ENCODE data around the gene TXK. TPM values are rescaled to one million over a fixed set of nuclear protein-coding genes. Genes with fewer than 3 reads are reported as not detected.

The TXK gene
- total and polyA plus RNA-seq, 2 experiments from 2014 or later, result 0.14 to 0.40 TPM

DNA sequence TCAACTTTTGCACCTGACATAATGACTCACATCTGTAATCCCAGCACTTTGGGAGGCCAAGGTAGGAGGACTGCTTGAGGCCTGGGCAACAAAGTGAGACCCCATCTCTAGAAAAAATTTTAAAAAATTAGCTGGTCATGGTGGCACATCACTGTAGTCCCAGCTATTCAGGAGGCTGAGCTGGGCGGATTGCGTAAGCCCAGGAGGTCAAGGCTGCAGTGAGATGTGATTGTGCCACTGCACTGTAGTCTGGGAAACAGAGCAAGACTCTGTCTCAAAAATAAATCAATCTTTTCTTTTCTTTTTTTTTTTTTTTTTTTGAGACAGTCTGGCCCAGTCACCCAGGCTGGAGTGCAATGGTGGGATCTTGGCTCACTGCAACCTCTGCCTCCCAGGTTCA lies 65.0 kb downstream of the TXK start (continued):
- TF ChIP-seq, protein P1, sequence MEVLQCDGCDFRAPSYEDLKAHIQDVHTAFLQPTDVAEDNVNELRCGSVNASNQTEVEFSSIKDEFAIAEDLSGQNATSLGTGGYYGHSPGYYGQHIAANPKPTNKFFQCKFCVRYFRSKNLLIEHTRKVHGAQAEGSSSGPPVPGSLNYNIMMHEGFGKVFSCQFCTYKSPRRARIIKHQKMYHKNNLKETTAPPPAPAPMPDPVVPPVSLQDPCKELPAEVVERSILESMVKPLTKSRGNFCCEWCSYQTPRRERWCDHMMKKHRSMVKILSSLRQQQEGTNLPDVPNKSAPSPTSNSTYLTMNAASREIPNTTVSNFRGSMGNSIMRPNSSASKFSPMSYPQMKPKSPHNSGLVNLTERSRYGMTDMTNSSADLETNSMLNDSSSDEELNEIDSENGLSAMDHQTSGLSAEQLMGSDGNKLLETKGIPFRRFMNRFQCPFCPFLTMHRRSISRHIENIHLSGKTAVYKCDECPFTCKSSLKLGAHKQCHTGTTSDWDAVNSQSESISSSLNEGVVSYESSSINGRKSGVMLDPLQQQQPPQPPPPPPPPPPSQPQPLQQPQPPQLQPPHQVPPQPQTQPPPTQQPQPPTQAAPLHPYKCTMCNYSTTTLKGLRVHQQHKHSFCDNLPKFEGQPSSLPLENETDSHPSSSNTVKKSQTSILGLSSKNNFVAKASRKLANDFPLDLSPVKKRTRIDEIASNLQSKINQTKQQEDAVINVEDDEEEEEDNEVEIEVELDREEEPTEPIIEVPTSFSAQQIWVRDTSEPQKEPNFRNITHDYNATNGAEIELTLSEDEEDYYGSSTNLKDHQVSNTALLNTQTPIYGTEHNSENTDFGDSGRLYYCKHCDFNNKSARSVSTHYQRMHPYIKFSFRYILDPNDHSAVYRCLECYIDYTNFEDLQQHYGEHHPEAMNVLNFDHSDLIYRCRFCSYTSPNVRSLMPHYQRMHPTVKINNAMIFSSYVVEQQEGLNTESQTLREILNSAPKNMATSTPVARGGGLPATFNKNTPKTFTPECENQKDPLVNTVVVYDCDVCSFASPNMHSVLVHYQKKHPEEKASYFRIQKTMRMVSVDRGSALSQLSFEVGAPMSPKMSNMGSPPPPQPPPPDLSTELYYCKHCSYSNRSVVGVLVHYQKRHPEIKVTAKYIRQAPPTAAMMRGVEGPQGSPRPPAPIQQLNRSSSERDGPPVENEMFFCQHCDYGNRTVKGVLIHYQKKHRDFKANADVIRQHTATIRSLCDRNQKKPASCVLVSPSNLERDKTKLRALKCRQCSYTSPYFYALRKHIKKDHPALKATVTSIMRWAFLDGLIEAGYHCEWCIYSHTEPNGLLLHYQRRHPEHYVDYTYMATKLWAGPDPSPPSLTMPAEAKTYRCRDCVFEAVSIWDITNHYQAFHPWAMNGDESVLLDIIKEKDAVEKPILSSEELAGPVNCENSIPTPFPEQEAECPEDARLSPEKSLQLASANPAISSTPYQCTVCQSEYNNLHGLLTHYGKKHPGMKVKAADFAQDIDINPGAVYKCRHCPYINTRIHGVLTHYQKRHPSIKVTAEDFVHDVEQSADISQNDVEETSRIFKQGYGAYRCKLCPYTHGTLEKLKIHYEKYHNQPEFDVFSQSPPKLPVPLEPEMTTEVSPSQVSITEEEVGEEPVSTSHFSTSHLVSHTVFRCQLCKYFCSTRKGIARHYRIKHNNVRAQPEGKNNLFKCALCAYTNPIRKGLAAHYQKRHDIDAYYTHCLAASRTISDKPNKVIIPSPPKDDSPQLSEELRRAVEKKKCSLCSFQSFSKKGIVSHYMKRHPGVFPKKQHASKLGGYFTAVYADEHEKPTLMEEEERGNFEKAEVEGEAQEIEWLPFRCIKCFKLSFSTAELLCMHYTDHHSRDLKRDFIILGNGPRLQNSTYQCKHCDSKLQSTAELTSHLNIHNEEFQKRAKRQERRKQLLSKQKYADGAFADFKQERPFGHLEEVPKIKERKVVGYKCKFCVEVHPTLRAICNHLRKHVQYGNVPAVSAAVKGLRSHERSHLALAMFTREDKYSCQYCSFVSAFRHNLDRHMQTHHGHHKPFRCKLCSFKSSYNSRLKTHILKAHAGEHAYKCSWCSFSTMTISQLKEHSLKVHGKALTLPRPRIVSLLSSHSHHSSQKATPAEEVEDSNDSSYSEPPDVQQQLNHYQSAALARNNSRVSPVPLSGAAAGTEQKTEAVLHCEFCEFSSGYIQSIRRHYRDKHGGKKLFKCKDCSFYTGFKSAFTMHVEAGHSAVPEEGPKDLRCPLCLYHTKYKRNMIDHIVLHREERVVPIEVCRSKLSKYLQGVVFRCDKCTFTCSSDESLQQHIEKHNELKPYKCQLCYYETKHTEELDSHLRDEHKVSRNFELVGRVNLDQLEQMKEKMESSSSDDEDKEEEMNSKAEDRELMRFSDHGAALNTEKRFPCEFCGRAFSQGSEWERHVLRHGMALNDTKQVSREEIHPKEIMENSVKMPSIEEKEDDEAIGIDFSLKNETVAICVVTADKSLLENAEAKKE (CRISPR knock-in tag; IDR thresholded peaks at IDR 0.05), result no peak
- TF ChIP-seq EZH2 (IDR thresholded peaks at IDR 0.05; ENCODE audit: low read depth, unreplicated experiment), result no peak
- TF ChIP-seq, protein P2, sequence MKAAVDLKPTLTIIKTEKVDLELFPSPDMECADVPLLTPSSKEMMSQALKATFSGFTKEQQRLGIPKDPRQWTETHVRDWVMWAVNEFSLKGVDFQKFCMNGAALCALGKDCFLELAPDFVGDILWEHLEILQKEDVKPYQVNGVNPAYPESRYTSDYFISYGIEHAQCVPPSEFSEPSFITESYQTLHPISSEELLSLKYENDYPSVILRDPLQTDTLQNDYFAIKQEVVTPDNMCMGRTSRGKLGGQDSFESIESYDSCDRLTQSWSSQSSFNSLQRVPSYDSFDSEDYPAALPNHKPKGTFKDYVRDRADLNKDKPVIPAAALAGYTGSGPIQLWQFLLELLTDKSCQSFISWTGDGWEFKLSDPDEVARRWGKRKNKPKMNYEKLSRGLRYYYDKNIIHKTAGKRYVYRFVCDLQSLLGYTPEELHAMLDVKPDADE (IDR thresholded peaks at IDR 0.05), result no peak
- no peak for TF ChIP-seq EZH2phosphoT487 (IDR thresholded peaks at IDR 0.05; ENCODE audit: unreplicated experiment)
- no peak for TF ChIP-seq CREB1 (CRISPR knock-in tag; IDR thresholded peaks at IDR 0.05; ENCODE audit: low read depth)
- no peak for TF ChIP-seq JUNB (IDR thresholded peaks at IDR 0.05; ENCODE audit: unreplicated experiment)
- no peak for TF ChIP-seq STAT1 (IDR thresholded peaks at IDR 0.05; ENCODE audit: unreplicated experiment)
- no peak for TF ChIP-seq ZNF331 (CRISPR knock-in tag; IDR thresholded peaks at IDR 0.05; ENCODE audit: low read depth)
- no peak for TF ChIP-seq NANOG (IDR thresholded peaks at IDR 0.05; ENCODE audit: borderline replicate concordance)
- no peak for TF ChIP-seq ZNF114 (CRISPR knock-in tag; IDR thresholded peaks at IDR 0.05)

DNA sequence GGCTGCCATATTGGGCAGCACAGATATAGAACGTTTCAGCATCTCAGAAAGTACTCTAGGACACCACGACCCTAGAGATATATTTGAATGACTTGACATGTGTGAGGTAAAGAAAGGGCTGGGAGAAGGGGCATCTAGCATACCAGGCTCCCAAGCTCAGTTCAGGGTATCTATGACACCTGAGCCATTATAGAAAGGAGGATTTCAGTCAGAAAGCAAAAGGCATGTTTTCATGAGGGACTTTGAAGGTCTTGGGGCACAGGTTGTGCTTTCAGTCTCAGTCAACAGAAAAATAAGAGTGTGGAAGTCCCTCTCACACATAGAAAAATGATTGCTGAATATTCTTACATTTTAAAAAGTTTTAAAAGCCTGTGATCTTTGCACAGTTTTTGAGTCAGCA lies 65.9 kb downstream of the TXK start:
- no peaks in the 10 kb centered on the region for H4K20me1 ChIP-seq (replicated peaks; ENCODE audit: insufficient read depth)
- no peaks in the 10 kb centered on the region for H3F3A ChIP-seq (replicated peaks; ENCODE audit: low read depth)
- H3K4me1 ChIP-seq (ENCODE audit: insufficient read depth), result no peaks in the 10 kb centered on the region
- H3K27me3 ChIP-seq (ENCODE audit: insufficient read depth), result no peaks in the 10 kb centered on the region
- no peak overlapping the region for H3K4me2 ChIP-seq
- no peak for ATAC-seq
- H3K27ac Mint-ChIP-seq, result no peak overlapping the region
- H3K27ac ChIP-seq (ENCODE audit: low read depth), result no peak overlapping the region
- peaks cover 5% of the 10 kb centered on the region for H3K9me2 ChIP-seq (ENCODE audit: insufficient read depth)
- H3K9me3 Mint-ChIP-seq, result no peaks in the 10 kb centered on the region
- H3K36me3 ChIP-seq (ENCODE audit: insufficient read depth), result no peaks in the 10 kb centered on the region
- H3K79me2 ChIP-seq (replicated peaks; ENCODE audit: insufficient read depth), result no peaks in the 10 kb centered on the region
- no peak overlapping the region for H2AFZ ChIP-seq
- H3K27me3 Mint-ChIP-seq (ENCODE audit: insufficient read depth, low read depth, poor library complexity), result peaks cover 5% of the 10 kb centered on the region
- H3K4me3 ChIP-seq, result no peak overlapping the region
- DNase-seq (ENCODE audit: low spot score), result no peak
- no peak overlapping the region for H3K4me3 Mint-ChIP-seq
- no peaks in the 10 kb centered on the region; the same call in 2 of the 3 replicates for H3K36me3 Mint-ChIP-seq (ENCODE audit: low read depth)
- no peaks in the 10 kb centered on the region for H3K4me1 Mint-ChIP-seq
- TF ChIP-seq EZH2phosphoT487 (IDR thresholded peaks at IDR 0.05; ENCODE audit: unreplicated experiment) (no peak), ZNF114 (CRISPR knock-in tag; IDR thresholded peaks at IDR 0.05) (no peak), POLR2AphosphoS5 (IDR thresholded peaks at IDR 0.05; ENCODE audit: low read depth) (no peak), STAT1 (IDR thresholded peaks at IDR 0.05; ENCODE audit: unreplicated experiment) (no peak), ZNF331 (CRISPR knock-in tag; IDR thresholded peaks at IDR 0.05; ENCODE audit: low read depth) (no peak)

Measured in GM23338 (cell line).